Spleen (tissue), 11 donors: ENCODE data around the gene ZNF30. TPM values are rescaled to one million over a fixed set of nuclear protein-coding genes. Genes with fewer than 3 reads are reported as not detected.
"Not testable (repeated sequence)": the region's sequence is repeated elsewhere in the genome, so short reads cannot be mapped to it uniquely, and the experiment has no call there.

ENCODE experiments used
- DNase-seq: peaks from one replicate; pipeline ENCODE4 v3.0.0-alpha.2; 2020
- H3K27ac ChIP-seq, 8 donors: fragments of 200-600 bp; sonication (generic) in 7 of 8; 1 replicate in 4 of 8; 2 replicates in 4 of 8; pipeline versions ENCODE4 v1.5.0 to v1.8.0; 2016 to 2021; ENCODE audit warnings: inconsistent platforms in 4 of 8, mild to moderate bottlenecking in 4 of 8, moderate library complexity in 1 of 8
- H3K27me3 ChIP-seq, 7 donors: fragments of 200-600 bp; sonication (generic) in 6 of 7; replicated peaks in 1 of 7; 1 replicate in 4 of 7; 2 replicates in 3 of 7; pipeline versions ENCODE4 v1.5.0 to v1.8.0; 2016 to 2021; ENCODE audit warnings: inconsistent platforms in 3 of 7, mild to moderate bottlenecking in 1 of 7
- H3K36me3 ChIP-seq, 6 donors: fragments of 200-600 bp; sonication (generic) in 5 of 6; 1 replicate in 4 of 6; 2 replicates in 2 of 6; pipeline versions ENCODE4 v1.5.0 to v1.8.0; 2016 to 2021; ENCODE audit warnings: inconsistent platforms in 2 of 6
- H3K4me1 ChIP-seq, 6 donors: fragments of 200-600 bp; sonication (generic) in 5 of 6; 1 replicate in 3 of 6; 2 replicates in 3 of 6; pipeline versions ENCODE4 v1.5.0 to v1.8.0; 2016 to 2021; ENCODE audit warnings: inconsistent platforms in 3 of 6
- H3K4me3 ChIP-seq, 8 donors: fragments of 200-600 bp; sonication (generic) in 7 of 8; 1 replicate in 4 of 8; 2 replicates in 4 of 8; pipeline versions ENCODE4 v1.5.0 to v1.8.0; 2016 to 2021; ENCODE audit warnings: inconsistent platforms in 4 of 8, mild to moderate bottlenecking in 4 of 8, moderate library complexity in 2 of 8
- H3K9me3 ChIP-seq, 8 donors: fragments of 200-600 bp; sonication (generic) in 7 of 8; 1 replicate in 4 of 8; 2 replicates in 4 of 8; pipeline versions ENCODE4 v1.5.0 to v1.8.0; 2016 to 2021; ENCODE audit warnings: inconsistent platforms in 4 of 8
- CTCF ChIP-seq, 11 experiments: fragments of 200-600 bp in 7 of 11; fragments of 450-650 bp in 4 of 11; sonication (generic) in 4 of 11; IDR thresholded peaks in 8 of 11; conservative IDR thresholded peaks in 3 of 11; 1 replicate in 7 of 11; 2 replicates in 4 of 11; pipeline versions ENCODE4 v1.4.0 to v1.8.0; 2016 to 2021; ENCODE audit warnings: antibody characterized with exemption in 11 of 11, inconsistent platforms in 4 of 11, mild to moderate bottlenecking in 1 of 11
- POLR2A ChIP-seq, 3 donors: fragments of 450-650 bp; IDR thresholded peaks; one replicate each; pipeline ENCODE4 v1.5.1; 2017; ENCODE audit warnings: antibody characterized with exemption in 3 of 3, mild to moderate bottlenecking in 1 of 3
- POLR2AphosphoS5 ChIP-seq, 3 donors: sonication (generic); formaldehyde crosslinking; IDR thresholded peaks; one replicate each; pipeline ENCODE4 v1.5.1; 2017; ENCODE audit warnings: antibody characterized with exemption in 3 of 3
- WGBS, 5 donors: extraction: QIAGEN DNeasy Blood & Tissue Kit in 3 of 5; methylation state at CpG; one replicate each; pipeline versions ENCODE4 v1.1.5 to v1.1.7; 2013 to 2018; 5-methylcytosine and 5-hydroxymethylcytosine counted together
- intact Hi-C: fragments of 100-400 bp; cut with DNase I; formaldehyde crosslinking; loops from one replicate; pipeline ENCODE4 v1.15.0; 2023; ENCODE audit warnings: low total_unique reads
- polyA plus RNA-seq, 3 donors: library from polyadenylated mRNA; stranded (reverse); fragments of 200-250 nt; gene quantifications; one replicate each; pipeline ENCODE4 v1.2.1, GENCODE V29; 2013
- total RNA-seq, 7 donors: library from RNA; depleted of rRNA in 3 of 7; stranded (reverse); fragments of >200 nt in 3 of 7; fragmentation: NEBNext Ultra II Directional in 4 of 7; extraction: Animal tissue kit (Norgen Biotek cat#: 25700) in 4 of 7; gene quantifications; one replicate each; pipeline versions ENCODE4 v1.1.0 to v1.2.1, GENCODE V29; 2016 to 2021
- donor health status: healthy with polysubstance abuse.
- donor health status: DM: no; HTN: no; CAD: no; lungs with moderate emphysema.
- donor health status: DM: no; HTN: no; CAD: no.
- donor health status: Bipolar disorder and iron deficiency.
- donor health status: healthy.
- donor health status: DM: no; HTN: no; CAD: no.
- donor health status: DM: yes; HTN: yes; CAD: no.

Gene ZNF30
- total and polyA plus RNA-seq, 10 donors, result 2.0 to 23.5 (median 3.3) TPM

- DNase-seq, result peak; percentile 62
- peak overlapping the region; percentile 82 to 99 (median 94) for H3K4me3 ChIP-seq
- intact Hi-C loops, result no loop called here
- H3K9me3 ChIP-seq, result peaks cover 25 to 68% (median 57%) of the 10 kb centered on the region in 8 donors
- WGBS, 5 donors, result 19 to 28% (median 23%) methylated on average over 14 of the region's 14 CpGs
- H3K4me1 ChIP-seq, result peaks cover 8 to 34% (median 23%) of the 10 kb centered on the region in 6 donors
- H3K27me3 ChIP-seq, result no peaks in the 10 kb centered on the region
- peak overlapping the region; percentile 64 to 89 (median 84) for H3K27ac ChIP-seq
- TF ChIP-seq POLR2A (IDR thresholded peaks at IDR 0.05) (no peak), POLR2AphosphoS5 (IDR thresholded peaks at IDR 0.05) (no peak), CTCF (IDR thresholded peaks at IDR 0.05 in 8 of 11, conservative IDR thresholded peaks at IDR 0.05 in 3 of 11) (no peak)
- H3K36me3 ChIP-seq, result peaks cover 23 to 42% (median 34%) of the 10 kb centered on the region in 6 donors
Observed at GRCh38 chr19:34962687-34963572, 36.2 kb downstream of the ZNF30 start.

- Histone ChIP-seq H3K36me3 (peaks cover 14 to 33% (median 25%) of the 10 kb centered on the region in 6 donors), H3K27ac (peak within 1 kb of the TSS; percentile 64 to 89 (median 84)), H3K4me1 (peaks cover 8 to 34% (median 23%) of the 10 kb centered on the region in 6 donors), H3K9me3 (peaks cover 16 to 66% (median 51%) of the 10 kb centered on the region in 8 donors), H3K27me3 (no peaks in the 10 kb centered on the region), H3K4me3 (peak within 1 kb of the TSS; percentile 82 to 99 (median 94))
- intact Hi-C loops, result no loop called here
- peak; percentile 90 for DNase-seq
- WGBS, 5 donors, result 0 to 3% (median 0%) methylated on average over 8 to 78 of the region's 78 CpGs
- no peak for TF ChIP-seq POLR2A (IDR thresholded peaks at IDR 0.05)
- TF ChIP-seq POLR2AphosphoS5 (IDR thresholded peaks at IDR 0.05), result peak; percentile 81 to 87 (median 83)
Observed at GRCh38 chr19:34963573-34964406, 37.1 kb downstream of the ZNF30 start, which contains the start of gene ZNF792. Gene ZNF792, minus strand, starts transcription at chr19:34964229. Its CDS starts 567 bp downstream, at chr19:34963662.

GRCh38 chr19:34964598-34964997, 37.9 kb downstream of the ZNF30 start:
- peak overlapping the region in 5 of 8 donors; percentile 82 to 99 (median 95) for H3K4me3 ChIP-seq

GRCh38 chr19:34965505-34965904, 38.8 kb downstream of the ZNF30 start:
- 76 to 96% (median 86%) methylated on average over 5 of the region's 5 CpGs for WGBS, 5 donors
- intact Hi-C loops, H3K27ac ChIP-seq, H3K4me3 ChIP-seq, DNase-seq, H3K27me3 ChIP-seq: not testable (repeated sequence)
- H3K36me3 ChIP-seq, result peaks cover 0 to 16% (median 8%) of the 10 kb centered on the region in 6 donors
- H3K4me1 ChIP-seq, result peaks cover 8 to 34% (median 23%) of the 10 kb centered on the region in 6 donors
- H3K9me3 ChIP-seq, result peaks cover 2 to 55% (median 34%) of the 10 kb centered on the region in 8 donors

More at GRCh38 chr19:34964598-34964997, 37.9 kb downstream of the ZNF30 start:
- H3K27ac ChIP-seq, result peak overlapping the region in 1 of 8 donors; percentile 85
- H3K4me1 ChIP-seq, result peaks cover 8 to 34% (median 23%) of the 10 kb centered on the region in 6 donors
- 62 to 80% (median 68%) methylated on average over 5 to 6 of the region's 6 CpGs for WGBS, 5 donors
- peaks cover 6 to 25% (median 17%) of the 10 kb centered on the region in 6 donors for H3K36me3 ChIP-seq
- H3K27me3 ChIP-seq, result no peaks in the 10 kb centered on the region
- intact Hi-C loops, result no loop called here
- TF ChIP-seq POLR2AphosphoS5 (IDR thresholded peaks at IDR 0.05) (no peak), CTCF (IDR thresholded peaks at IDR 0.05 in 8 of 11, conservative IDR thresholded peaks at IDR 0.05 in 3 of 11) (no peak), POLR2A (IDR thresholded peaks at IDR 0.05) (no peak)
- DNase-seq, result no peak
- peaks cover 9 to 61% (median 43%) of the 10 kb centered on the region in 8 donors for H3K9me3 ChIP-seq
